Neural progenitor cell (in vitro differentiated cells): ENCODE measurements around the gene CCR2. TPM values are rescaled to one million over a fixed set of nuclear protein-coding genes. Genes with fewer than 3 reads are reported as not detected.

Experiments
- DNase-seq: peaks from one replicate; pipeline ENCODE4 v3.0.0-alpha.2; 2016; ENCODE audit warnings: low spot score
- H2AFZ ChIP-seq: fragments of 200-600 bp; sonication (generic); replicated peaks from 2 replicates; pipeline ENCODE4 v1.6.1; 2016; ENCODE audit warnings: antibody characterized with exemption
- H3F3A ChIP-seq: fragments of 200-600 bp; sonication (generic); 2 replicates; pipeline ENCODE4 v1.6.1; 2016; ENCODE audit warnings: antibody characterized with exemption, low read depth
- H3K27ac ChIP-seq: fragments of 200-600 bp; sonication (generic); 2 replicates; pipeline ENCODE4 v1.5.1; 2016; ENCODE audit warnings: mild to moderate bottlenecking
- H3K27me3 ChIP-seq: fragments of 200-600 bp; sonication (generic); 2 replicates; pipeline ENCODE4 v1.6.1; 2016; ENCODE audit warnings: mild to moderate bottlenecking, moderate library complexity
- H3K36me3 ChIP-seq: fragments of 200-600 bp; sonication (generic); 2 replicates; pipeline ENCODE4 v1.5.1; 2016
- H3K4me1 ChIP-seq: fragments of 200-600 bp; sonication (generic); 2 replicates; pipeline ENCODE4 v1.6.1; 2016; ENCODE audit warnings: mixed run types
- H3K4me2 ChIP-seq: fragments of 200-600 bp; sonication (generic); 2 replicates; pipeline ENCODE4 v1.6.1; 2016
- H3K4me3 ChIP-seq: fragments of 200-600 bp; sonication (generic); 2 replicates; pipeline ENCODE4 v1.5.1; 2016
- H3K79me2 ChIP-seq: fragments of 200-600 bp; sonication (generic); 2 replicates; pipeline ENCODE4 v1.6.1; 2016; ENCODE audit warnings: low read depth
- H3K9ac ChIP-seq: fragments of 200-600 bp; sonication (generic); 2 replicates; pipeline ENCODE4 v1.6.1; 2016
- H3K9me3 ChIP-seq: fragments of 200-600 bp; sonication (generic); 2 replicates; pipeline ENCODE4 v1.5.1; 2016; ENCODE audit warnings: low read depth
- H4K20me1 ChIP-seq: fragments of 200-600 bp; sonication (generic); 2 replicates; pipeline ENCODE4 v1.6.1; 2016; ENCODE audit warnings: low read depth
- H3K27ac Mint-ChIP-seq: 3 replicates; pipeline ENCODE4 v1.8.0; 2021; ENCODE audit warnings: mixed read lengths
- H3K27me3 Mint-ChIP-seq: 2 replicates; pipeline ENCODE4 v1.8.0; 2022; ENCODE audit warnings: low read depth, mild to moderate bottlenecking, inconsistent platforms, moderate library complexity, mixed read lengths; ENCODE audit not compliant: insufficient read depth
- H3K36me3 Mint-ChIP-seq: 3 replicates; pipeline ENCODE4 v1.8.0; 2021; ENCODE audit warnings: mixed read lengths
- H3K4me1 Mint-ChIP-seq: 3 replicates; pipeline ENCODE4 v1.8.0; 2021; ENCODE audit warnings: mixed read lengths
- H3K4me3 Mint-ChIP-seq: 3 replicates; pipeline ENCODE4 v1.8.0; 2021; ENCODE audit warnings: mild to moderate bottlenecking, moderate library complexity, mixed read lengths
- H3K9me3 Mint-ChIP-seq: 3 replicates; pipeline ENCODE4 v1.8.0; 2020; ENCODE audit warnings: mixed read lengths
- EZH2 ChIP-seq: fragments of 200-600 bp; sonication (generic); IDR thresholded peaks from 2 replicates; pipeline ENCODE4 v1.6.1; 2017; ENCODE audit warnings: antibody characterized with exemption, mild to moderate bottlenecking, moderate library complexity
- EZH2phosphoT487 ChIP-seq: fragments of 200-600 bp; sonication (generic); IDR thresholded peaks from 2 replicates; pipeline ENCODE4 v1.6.1; 2017; ENCODE audit warnings: antibody characterized with exemption
- total RNA-seq: library from RNA; depleted of rRNA; stranded (reverse); fragments of >200 nt; gene quantifications from 2 replicates; pipeline ENCODE4 v1.2.3, GENCODE V29; 2015; ENCODE audit warnings: low replicate concordance
- TF ChIP-seq, protein P1 (sequence below): fragments of 200-600 bp; sonication (generic); IDR thresholded peaks from 2 replicates; pipeline ENCODE4 v1.5.1; 2017; ENCODE audit warnings: antibody characterized with exemption, mild to moderate bottlenecking

Gene CCR2
- total RNA-seq, 1 donor from 2014 or later, result not detected

DNA sequence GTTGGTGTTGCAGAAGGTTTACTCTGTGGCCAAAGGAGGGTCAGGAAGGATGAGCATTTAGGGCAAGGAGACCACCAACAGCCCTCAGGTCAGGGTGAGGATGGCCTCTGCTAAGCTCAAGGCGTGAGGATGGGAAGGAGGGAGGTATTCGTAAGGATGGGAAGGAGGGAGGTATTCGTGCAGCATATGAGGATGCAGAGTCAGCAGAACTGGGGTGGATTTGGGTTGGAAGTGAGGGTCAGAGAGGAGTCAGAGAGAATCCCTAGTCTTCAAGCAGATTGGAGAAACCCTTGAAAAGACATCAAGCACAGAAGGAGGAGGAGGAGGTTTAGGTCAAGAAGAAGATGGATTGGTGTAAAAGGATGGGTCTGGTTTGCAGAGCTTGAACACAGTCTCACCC lies 20.8 kb downstream of the CCR2 start:
- Histone ChIP-seq H3F3A (no peaks in the 10 kb centered on the region), H3K4me1 (no peaks in the 10 kb centered on the region), H3K79me2 (no peaks in the 10 kb centered on the region), H3K4me2 (no peak overlapping the region), H4K20me1 (no peaks in the 10 kb centered on the region), H3K4me3 (no peak overlapping the region), H3K27ac (no peak overlapping the region), H3K9me3 (no peaks in the 10 kb centered on the region), H3K9ac (no peak overlapping the region), H3K36me3 (no peaks in the 10 kb centered on the region), H2AFZ (no peak overlapping the region), H3K27me3 (no peaks in the 10 kb centered on the region)
- H3K27me3 Mint-ChIP-seq, result peaks cover 6% of the 10 kb centered on the region
- H3K27ac Mint-ChIP-seq, result no peak overlapping the region
- no peak for TF ChIP-seq EZH2phosphoT487
- TF ChIP-seq, protein P1, sequence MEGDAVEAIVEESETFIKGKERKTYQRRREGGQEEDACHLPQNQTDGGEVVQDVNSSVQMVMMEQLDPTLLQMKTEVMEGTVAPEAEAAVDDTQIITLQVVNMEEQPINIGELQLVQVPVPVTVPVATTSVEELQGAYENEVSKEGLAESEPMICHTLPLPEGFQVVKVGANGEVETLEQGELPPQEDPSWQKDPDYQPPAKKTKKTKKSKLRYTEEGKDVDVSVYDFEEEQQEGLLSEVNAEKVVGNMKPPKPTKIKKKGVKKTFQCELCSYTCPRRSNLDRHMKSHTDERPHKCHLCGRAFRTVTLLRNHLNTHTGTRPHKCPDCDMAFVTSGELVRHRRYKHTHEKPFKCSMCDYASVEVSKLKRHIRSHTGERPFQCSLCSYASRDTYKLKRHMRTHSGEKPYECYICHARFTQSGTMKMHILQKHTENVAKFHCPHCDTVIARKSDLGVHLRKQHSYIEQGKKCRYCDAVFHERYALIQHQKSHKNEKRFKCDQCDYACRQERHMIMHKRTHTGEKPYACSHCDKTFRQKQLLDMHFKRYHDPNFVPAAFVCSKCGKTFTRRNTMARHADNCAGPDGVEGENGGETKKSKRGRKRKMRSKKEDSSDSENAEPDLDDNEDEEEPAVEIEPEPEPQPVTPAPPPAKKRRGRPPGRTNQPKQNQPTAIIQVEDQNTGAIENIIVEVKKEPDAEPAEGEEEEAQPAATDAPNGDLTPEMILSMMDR, result no peak
- TF ChIP-seq EZH2, result no peak
- no peak overlapping the region for H3K4me3 Mint-ChIP-seq
- no peak for DNase-seq
- H3K4me1 Mint-ChIP-seq, result no peaks in the 10 kb centered on the region
- H3K36me3 Mint-ChIP-seq, result no peaks in the 10 kb centered on the region
- H3K9me3 Mint-ChIP-seq, result no peaks in the 10 kb centered on the region

DNA sequence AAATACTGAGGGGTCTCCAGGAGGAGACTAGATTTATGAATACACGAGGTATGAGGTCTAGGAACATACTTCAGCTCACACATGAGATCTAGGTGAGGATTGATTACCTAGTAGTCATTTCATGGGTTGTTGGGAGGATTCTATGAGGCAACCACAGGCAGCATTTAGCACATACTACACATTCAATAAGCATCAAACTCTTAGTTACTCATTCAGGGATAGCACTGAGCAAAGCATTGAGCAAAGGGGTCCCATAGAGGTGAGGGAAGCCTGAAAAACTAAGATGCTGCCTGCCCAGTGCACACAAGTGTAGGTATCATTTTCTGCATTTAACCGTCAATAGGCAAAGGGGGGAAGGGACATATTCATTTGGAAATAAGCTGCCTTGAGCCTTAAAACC lies 21.3 kb downstream of the CCR2 start:
- H3F3A ChIP-seq, result no peaks in the 10 kb centered on the region
- TF ChIP-seq EZH2 (no peak), EZH2phosphoT487 (no peak)
- TF ChIP-seq, protein P1, result no peak
- H2AFZ ChIP-seq, result no peak overlapping the region
- no peaks in the 10 kb centered on the region for H3K79me2 ChIP-seq
- no peaks in the 10 kb centered on the region for H3K36me3 ChIP-seq
- no peak overlapping the region for H3K9ac ChIP-seq
- no peak overlapping the region for H3K4me2 ChIP-seq
- H4K20me1 ChIP-seq, result no peaks in the 10 kb centered on the region
- H3K27ac ChIP-seq, result no peak overlapping the region
- Mint-ChIP-seq H3K27ac (no peak overlapping the region), H3K9me3 (no peaks in the 10 kb centered on the region), H3K27me3 (peaks cover 6% of the 10 kb centered on the region), H3K4me3 (no peak overlapping the region), H3K36me3 (no peaks in the 10 kb centered on the region), H3K4me1 (no peaks in the 10 kb centered on the region)
- DNase-seq, result no peak
- H3K27me3 ChIP-seq, result no peaks in the 10 kb centered on the region
- H3K9me3 ChIP-seq, result no peaks in the 10 kb centered on the region
- no peaks in the 10 kb centered on the region for H3K4me1 ChIP-seq
- H3K4me3 ChIP-seq, result no peak overlapping the region

DNA sequence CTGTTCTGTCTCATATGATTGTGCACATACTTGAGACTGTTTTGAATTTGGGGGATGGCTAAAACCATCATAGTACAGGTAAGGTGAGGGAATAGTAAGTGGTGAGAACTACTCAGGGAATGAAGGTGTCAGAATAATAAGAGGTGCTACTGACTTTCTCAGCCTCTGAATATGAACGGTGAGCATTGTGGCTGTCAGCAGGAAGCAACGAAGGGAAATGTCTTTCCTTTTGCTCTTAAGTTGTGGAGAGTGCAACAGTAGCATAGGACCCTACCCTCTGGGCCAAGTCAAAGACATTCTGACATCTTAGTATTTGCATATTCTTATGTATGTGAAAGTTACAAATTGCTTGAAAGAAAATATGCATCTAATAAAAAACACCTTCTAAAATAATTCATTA lies 21.9 kb downstream of the CCR2 start:
- H3K27me3 Mint-ChIP-seq, result peaks cover 6% of the 10 kb centered on the region
- Histone ChIP-seq H3K4me2 (no peak overlapping the region), H3F3A (no peaks in the 10 kb centered on the region), H3K9me3 (no peaks in the 10 kb centered on the region), H2AFZ (no peak overlapping the region), H3K4me1 (no peaks in the 10 kb centered on the region), H3K4me3 (no peak overlapping the region), H3K79me2 (no peaks in the 10 kb centered on the region), H3K27me3 (no peaks in the 10 kb centered on the region), H3K27ac (no peak overlapping the region), H4K20me1 (no peaks in the 10 kb centered on the region), H3K9ac (no peak overlapping the region), H3K36me3 (no peaks in the 10 kb centered on the region)
- H3K4me1 Mint-ChIP-seq, result no peaks in the 10 kb centered on the region
- TF ChIP-seq EZH2phosphoT487 (no peak), EZH2 (no peak)
- TF ChIP-seq, protein P1, result no peak
- no peak overlapping the region for H3K27ac Mint-ChIP-seq
- H3K4me3 Mint-ChIP-seq, result no peak overlapping the region
- no peaks in the 10 kb centered on the region for H3K9me3 Mint-ChIP-seq
- no peaks in the 10 kb centered on the region for H3K36me3 Mint-ChIP-seq
- no peak for DNase-seq
